Mononuclear cell (primary cell): Measurements from ENCODE around the gene TFB1M. TPM values are rescaled to one million over a fixed set of nuclear protein-coding genes. Genes with fewer than 3 reads are reported as not detected.

Experiments
- H3K27me3 ChIP-seq: 2 replicates; pipeline ENCODE4 v1.6.0; 2011; ENCODE audit warnings: low read length, control low read depth; ENCODE audit not compliant: insufficient read depth
- H3K4me1 ChIP-seq: 2 replicates; pipeline ENCODE4 v1.5.1; 2011; ENCODE audit warnings: mild to moderate bottlenecking, low read length, control low read depth; ENCODE audit not compliant: insufficient read depth
- H3K4me3 ChIP-seq: 2 replicates; pipeline ENCODE4 v1.5.1; 2011; ENCODE audit warnings: mild to moderate bottlenecking, low read length, moderate library complexity
- H3K9me3 ChIP-seq: 2 replicates; pipeline ENCODE4 v1.5.1; 2011; ENCODE audit warnings: low read depth, mild to moderate bottlenecking, control low read depth, low read length
- total RNA-seq: library from RNA; depleted of rRNA; stranded (reverse); fragments of >200 nt; gene quantifications from one replicate; pipeline ENCODE4 v1.2.3, GENCODE V29; 2012

Gene TFB1M
- total RNA-seq, 1 donor, result 7.3 TPM

GRCh38 chr6:155291291-155291690 lies 23.0 kb downstream of the TFB1M start:
- no peaks in the 10 kb centered on the region for H3K4me1 ChIP-seq
- no peak overlapping the region for H3K4me3 ChIP-seq
- H3K27me3 ChIP-seq, result no peaks in the 10 kb centered on the region
- no peaks in the 10 kb centered on the region for H3K9me3 ChIP-seq

GRCh38 chr6:155290491-155290890 lies 23.8 kb downstream of the TFB1M start:
- H3K4me3 ChIP-seq, result no peak overlapping the region
- no peaks in the 10 kb centered on the region for H3K27me3 ChIP-seq
- H3K9me3 ChIP-seq, result no peaks in the 10 kb centered on the region
- H3K4me1 ChIP-seq, result no peaks in the 10 kb centered on the region

- Histone ChIP-seq H3K4me3 (no peak overlapping the region), H3K27me3 (no peaks in the 10 kb centered on the region), H3K4me1 (no peaks in the 10 kb centered on the region), H3K9me3 (no peaks in the 10 kb centered on the region)
Observed at GRCh38 chr6:155287762-155288161, 26.5 kb downstream of the TFB1M start.

GRCh38 chr6:155284775-155285174 lies 29.5 kb downstream of the TFB1M start:
- no peaks in the 10 kb centered on the region for H3K27me3 ChIP-seq
- H3K9me3 ChIP-seq, result no peaks in the 10 kb centered on the region
- H3K4me3 ChIP-seq, result no peak overlapping the region
- no peaks in the 10 kb centered on the region for H3K4me1 ChIP-seq

- Histone ChIP-seq H3K9me3 (no peaks in the 10 kb centered on the region), H3K4me3 (no peak overlapping the region), H3K4me1 (no peaks in the 10 kb centered on the region), H3K27me3 (no peaks in the 10 kb centered on the region)
Observed at GRCh38 chr6:155278319-155279049, 35.8 kb downstream of the TFB1M start.

- Histone ChIP-seq H3K9me3 (no peaks in the 10 kb centered on the region), H3K4me3 (no peak overlapping the region), H3K4me1 (no peaks in the 10 kb centered on the region), H3K27me3 (no peaks in the 10 kb centered on the region)
Observed at GRCh38 chr6:155276638-155277037, 37.6 kb downstream of the TFB1M start.

GRCh38 chr6:155275808-155276480 lies 38.3 kb downstream of the TFB1M start:
- no peak overlapping the region for H3K4me3 ChIP-seq
- H3K9me3 ChIP-seq, result no peaks in the 10 kb centered on the region
- no peaks in the 10 kb centered on the region for H3K27me3 ChIP-seq
- no peaks in the 10 kb centered on the region for H3K4me1 ChIP-seq

GRCh38 chr6:155274533-155274932 lies 39.8 kb downstream of the TFB1M start:
- Histone ChIP-seq H3K4me1 (no peaks in the 10 kb centered on the region), H3K4me3 (no peak overlapping the region), H3K9me3 (no peaks in the 10 kb centered on the region), H3K27me3 (no peaks in the 10 kb centered on the region)

GRCh38 chr6:155274106-155274505 lies 40.2 kb downstream of the TFB1M start:
- Histone ChIP-seq H3K9me3 (no peaks in the 10 kb centered on the region), H3K4me3 (no peak overlapping the region), H3K4me1 (no peaks in the 10 kb centered on the region), H3K27me3 (no peaks in the 10 kb centered on the region)

GRCh38 chr6:155273431-155273830 lies 40.9 kb downstream of the TFB1M start:
- Histone ChIP-seq H3K9me3 (no peaks in the 10 kb centered on the region), H3K4me1 (no peaks in the 10 kb centered on the region), H3K4me3 (no peak overlapping the region), H3K27me3 (no peaks in the 10 kb centered on the region)

- no peak overlapping the region for H3K4me3 ChIP-seq
- no peaks in the 10 kb centered on the region for H3K27me3 ChIP-seq
- no peaks in the 10 kb centered on the region for H3K9me3 ChIP-seq
- no peaks in the 10 kb centered on the region for H3K4me1 ChIP-seq
Observed at GRCh38 chr6:155272353-155273232, 41.7 kb downstream of the TFB1M start.

GRCh38 chr6:155271145-155271544 lies 43.1 kb downstream of the TFB1M start:
- H3K4me3 ChIP-seq, result no peak overlapping the region
- H3K9me3 ChIP-seq, result no peaks in the 10 kb centered on the region
- no peaks in the 10 kb centered on the region for H3K4me1 ChIP-seq
- no peaks in the 10 kb centered on the region for H3K27me3 ChIP-seq

GRCh38 chr6:155270561-155271091 lies 43.7 kb downstream of the TFB1M start:
- H3K27me3 ChIP-seq, result no peaks in the 10 kb centered on the region
- H3K9me3 ChIP-seq, result no peaks in the 10 kb centered on the region
- H3K4me3 ChIP-seq, result no peak overlapping the region
- H3K4me1 ChIP-seq, result no peaks in the 10 kb centered on the region

- H3K27me3 ChIP-seq, result no peaks in the 10 kb centered on the region
- H3K4me1 ChIP-seq, result no peaks in the 10 kb centered on the region
- no peaks in the 10 kb centered on the region for H3K9me3 ChIP-seq
- H3K4me3 ChIP-seq, result no peak overlapping the region
Observed at GRCh38 chr6:155269765-155270164, 44.5 kb downstream of the TFB1M start.
